NB4 (cell line): ENCODE data around the gene FTH1.
A peak's percentile ranks its signal among the peaks of the same experiment; 100 is the strongest.

Experiments used
- DNase-seq: peaks from one replicate; pipeline ENCODE4 v3.0.0; 2010; ENCODE audit warnings: low read depth
- H3K4me3 ChIP-seq: one replicate; pipeline ENCODE4 v1.5.1; 2011; ENCODE audit warnings: mild to moderate bottlenecking, low read depth, low read length, moderate library complexity
- MYC ChIP-seq: IDR thresholded peaks from 2 replicates; pipeline ENCODE4 v1.6.1; 2011; ENCODE audit warnings: low read depth, low read length
- POLR2A ChIP-seq: IDR thresholded peaks from 2 replicates; pipeline ENCODE4 v1.6.1; 2011; ENCODE audit warnings: mild to moderate bottlenecking; ENCODE audit not compliant: insufficient read length; ENCODE audit errors: extremely low read depth
- TF ChIP-seq, protein P1 (sequence below): IDR thresholded peaks from 2 replicates; pipeline ENCODE4 v1.6.1; 2011; ENCODE audit warnings: low read depth, low read length
- TF ChIP-seq, protein P2 (sequence below): IDR thresholded peaks from one replicate; pipeline ENCODE4 v1.5.1; 2012; ENCODE audit warnings: low read depth, low read length

The FTH1 gene

DNA sequence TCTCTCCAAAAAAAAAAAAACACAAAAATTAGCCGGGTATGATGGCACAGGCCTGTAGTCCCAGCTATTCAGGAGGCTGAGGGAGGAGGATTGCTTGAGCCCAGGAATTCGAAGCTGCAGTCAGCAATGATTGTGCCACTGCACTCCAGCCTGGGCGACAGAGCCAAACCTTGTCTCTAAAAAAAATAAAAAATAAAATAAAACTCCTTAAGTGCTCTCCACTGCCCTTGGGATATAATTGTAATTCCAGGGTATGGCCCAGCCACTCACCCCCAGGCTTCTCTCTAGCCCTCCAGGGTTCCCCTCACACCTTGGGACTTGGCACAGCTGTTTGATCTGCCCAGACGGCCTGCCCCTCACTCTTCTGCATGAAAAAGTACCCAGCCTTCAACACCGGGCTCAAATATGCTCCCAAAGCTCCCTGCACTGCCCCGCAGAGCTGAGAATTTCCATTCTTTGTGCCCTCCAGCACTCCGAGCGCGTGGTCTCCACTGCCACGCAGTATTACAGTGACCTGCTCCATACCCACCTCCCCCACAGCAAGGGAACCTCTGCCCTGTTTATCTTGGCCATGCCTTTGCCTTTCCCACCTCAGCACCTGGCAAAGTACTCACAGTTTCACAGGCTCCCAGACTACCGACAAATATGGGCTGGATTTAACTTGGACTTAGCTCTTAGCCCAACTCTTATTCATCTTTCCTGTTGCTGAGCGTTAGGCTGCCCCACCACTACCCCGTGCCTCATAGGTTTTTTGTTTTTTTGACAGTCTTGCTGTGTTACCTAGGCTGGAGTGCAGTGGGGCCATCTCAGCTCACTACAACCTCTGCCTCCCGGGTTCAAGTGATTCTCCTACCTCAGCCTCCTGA, 7.6 kb upstream of the FTH1 start:
- DNase-seq, result no peak
- no peak overlapping the region for H3K4me3 ChIP-seq
- TF ChIP-seq POLR2A (no peak), MYC (no peak)
- TF ChIP-seq, protein P1, sequence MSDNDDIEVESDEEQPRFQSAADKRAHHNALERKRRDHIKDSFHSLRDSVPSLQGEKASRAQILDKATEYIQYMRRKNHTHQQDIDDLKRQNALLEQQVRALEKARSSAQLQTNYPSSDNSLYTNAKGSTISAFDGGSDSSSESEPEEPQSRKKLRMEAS, result no peak
- TF ChIP-seq, protein P2, sequence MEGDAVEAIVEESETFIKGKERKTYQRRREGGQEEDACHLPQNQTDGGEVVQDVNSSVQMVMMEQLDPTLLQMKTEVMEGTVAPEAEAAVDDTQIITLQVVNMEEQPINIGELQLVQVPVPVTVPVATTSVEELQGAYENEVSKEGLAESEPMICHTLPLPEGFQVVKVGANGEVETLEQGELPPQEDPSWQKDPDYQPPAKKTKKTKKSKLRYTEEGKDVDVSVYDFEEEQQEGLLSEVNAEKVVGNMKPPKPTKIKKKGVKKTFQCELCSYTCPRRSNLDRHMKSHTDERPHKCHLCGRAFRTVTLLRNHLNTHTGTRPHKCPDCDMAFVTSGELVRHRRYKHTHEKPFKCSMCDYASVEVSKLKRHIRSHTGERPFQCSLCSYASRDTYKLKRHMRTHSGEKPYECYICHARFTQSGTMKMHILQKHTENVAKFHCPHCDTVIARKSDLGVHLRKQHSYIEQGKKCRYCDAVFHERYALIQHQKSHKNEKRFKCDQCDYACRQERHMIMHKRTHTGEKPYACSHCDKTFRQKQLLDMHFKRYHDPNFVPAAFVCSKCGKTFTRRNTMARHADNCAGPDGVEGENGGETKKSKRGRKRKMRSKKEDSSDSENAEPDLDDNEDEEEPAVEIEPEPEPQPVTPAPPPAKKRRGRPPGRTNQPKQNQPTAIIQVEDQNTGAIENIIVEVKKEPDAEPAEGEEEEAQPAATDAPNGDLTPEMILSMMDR, result no peak

DNA sequence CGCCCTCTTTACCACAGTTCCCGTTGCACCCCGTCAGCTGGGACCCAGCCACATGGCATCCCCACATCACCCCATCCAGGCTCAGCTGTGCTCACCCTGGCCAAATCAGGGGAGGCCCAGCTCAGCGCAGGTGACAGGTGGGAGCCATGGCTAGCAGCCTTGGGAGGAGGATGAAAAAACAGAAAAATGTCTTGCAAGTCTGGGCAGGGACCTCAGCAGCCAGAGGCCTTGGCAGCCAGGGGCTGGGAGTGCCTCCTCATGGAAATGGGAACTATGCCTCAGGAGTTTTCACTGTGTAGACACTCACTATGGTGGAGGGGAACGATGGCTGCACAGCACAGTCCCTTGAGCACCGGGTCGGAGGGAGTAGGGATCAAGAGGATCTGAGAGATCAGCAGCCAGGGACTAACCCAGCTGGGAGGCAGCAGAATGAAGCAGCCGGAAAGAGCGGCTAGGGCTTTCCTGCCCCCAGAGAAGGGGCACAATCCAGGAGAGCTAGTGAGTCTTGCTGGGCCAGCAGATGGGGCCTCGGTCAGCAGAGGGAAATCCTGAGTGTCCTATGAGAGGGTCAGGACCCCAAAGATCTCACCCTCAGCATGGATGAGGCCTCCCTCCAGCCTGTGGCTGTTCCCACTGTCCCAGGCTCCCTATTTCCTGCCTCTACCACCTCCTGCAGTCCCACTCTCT, 6.2 kb upstream of the FTH1 start:
- no peak for TF ChIP-seq MYC
- DNase-seq, result no peak
- H3K4me3 ChIP-seq, result no peak overlapping the region

DNA sequence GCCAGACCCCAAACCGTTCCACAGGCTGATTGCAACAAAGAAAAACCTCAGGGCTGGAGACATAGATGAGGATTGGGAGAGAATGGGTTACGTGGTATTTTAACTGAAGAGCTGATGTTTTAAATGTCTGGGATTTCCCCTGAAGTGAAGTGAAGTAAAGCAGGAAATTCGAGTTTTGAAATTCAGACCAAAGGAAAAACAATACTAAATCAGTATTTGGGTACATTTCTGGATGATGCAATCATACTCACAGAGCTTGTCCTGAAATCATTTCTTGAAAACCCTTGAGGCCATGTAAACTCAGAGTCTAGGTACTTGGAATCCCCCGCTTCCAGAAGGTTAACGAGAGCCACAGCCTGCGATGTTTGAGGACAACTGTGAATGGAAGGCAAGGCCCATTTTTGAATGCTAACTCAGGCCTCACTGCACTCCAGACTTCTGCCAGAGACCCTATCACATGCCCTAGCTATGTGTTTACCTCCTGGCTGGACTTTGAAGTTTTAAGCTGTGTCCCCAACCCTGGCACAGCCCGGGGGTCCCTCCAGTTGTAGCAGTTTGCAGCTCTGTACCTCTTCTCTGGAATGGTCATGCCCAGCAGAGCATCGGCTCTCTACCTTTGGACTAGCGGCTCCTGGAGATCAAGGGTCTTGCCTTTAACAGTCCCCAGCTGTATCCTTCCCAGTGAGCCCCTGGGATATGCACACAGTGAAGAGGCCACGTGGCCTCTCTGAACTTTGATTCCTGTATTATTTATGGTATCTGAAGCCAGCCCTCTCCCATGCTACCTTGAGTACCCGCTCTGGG, 5.4 kb upstream of the FTH1 start:
- peak overlapping the region; percentile 1 for H3K4me3 ChIP-seq
- TF ChIP-seq, protein P1, result no peak
- TF ChIP-seq POLR2A (no peak), MYC (no peak)
- TF ChIP-seq, protein P2, result no peak

DNA sequence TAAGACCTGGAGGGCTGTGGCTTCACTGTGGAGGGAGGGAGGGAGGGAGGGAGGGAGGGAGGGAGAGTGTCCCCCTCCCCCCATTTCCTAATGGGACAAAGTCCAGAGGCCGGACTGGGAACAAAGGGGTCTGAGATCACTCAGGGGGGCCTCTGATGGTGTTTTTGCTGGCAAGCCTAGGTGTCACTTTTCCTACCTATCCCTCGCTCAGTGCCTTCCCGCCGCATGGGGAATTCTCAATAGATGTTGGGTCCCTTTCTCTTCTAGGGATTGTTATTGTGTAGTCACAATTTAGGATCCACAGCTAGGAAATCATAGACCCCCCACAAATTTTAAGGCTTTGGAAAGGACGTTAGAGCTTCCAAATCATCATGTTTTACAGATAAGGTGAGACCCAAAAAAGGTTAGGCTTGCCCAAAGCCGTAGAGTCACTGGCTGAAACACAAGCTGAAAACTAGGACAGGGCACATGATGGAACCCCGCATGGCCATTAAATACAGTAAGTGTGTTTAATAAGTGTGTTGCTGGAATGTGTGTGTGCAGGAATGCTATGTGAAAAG, 4.8 kb upstream of the FTH1 start:
- no peak for DNase-seq
- peak overlapping the region; percentile 1 for H3K4me3 ChIP-seq
- TF ChIP-seq, protein P2, result no peak
- TF ChIP-seq MYC (0 out of 2 replicates have a peak, but pooled peaks have one; percentile 13), POLR2A (no peak)
- TF ChIP-seq, protein P1, result 0 out of 2 replicates have a peak, but pooled peaks have one; percentile 22

More for the DNA sequence above, 5.4 kb upstream of the FTH1 start:
- peak; percentile 61 for DNase-seq

DNA sequence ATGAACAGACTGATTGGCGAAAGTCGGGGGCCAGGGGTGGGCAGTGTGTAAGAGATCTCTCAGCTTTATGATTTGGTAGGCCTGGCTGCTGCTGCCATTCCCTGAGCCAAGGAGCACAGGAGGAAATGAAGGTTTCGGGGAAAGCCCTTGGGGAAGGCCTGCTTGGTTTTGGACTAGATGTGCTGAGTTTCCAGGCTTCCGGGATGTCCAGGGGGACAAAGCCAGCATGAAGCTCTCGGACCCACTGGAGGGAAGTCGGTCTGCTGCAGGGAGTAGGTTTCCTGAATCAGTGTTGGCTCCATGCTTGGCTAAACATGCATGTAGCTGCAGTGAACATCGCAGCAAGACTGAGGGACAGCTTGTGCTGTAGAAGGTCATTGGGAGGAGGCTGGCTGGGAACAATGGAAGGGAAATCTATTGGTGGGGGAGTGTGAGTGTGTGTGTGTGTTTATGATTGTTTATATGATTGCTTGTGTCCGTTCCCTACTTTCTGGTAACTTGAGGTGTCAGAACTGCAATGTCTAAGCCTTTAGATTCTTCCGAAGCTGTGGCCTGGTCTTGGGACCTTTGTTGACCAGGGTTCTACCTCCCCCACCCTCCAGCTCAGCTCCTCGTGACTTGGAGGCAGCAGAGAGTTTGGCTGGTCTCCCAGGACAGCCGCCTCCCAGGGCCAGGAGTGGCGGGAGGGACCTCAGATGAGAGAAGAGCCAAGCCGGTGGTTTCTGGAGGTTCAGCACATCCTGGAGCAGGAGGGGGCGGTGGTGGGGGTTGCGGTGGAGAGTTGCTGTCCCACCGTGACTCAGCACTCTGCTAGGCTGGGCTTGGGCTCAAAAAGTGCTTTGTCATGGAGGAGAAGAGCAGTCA, 4.0 kb upstream of the FTH1 start:
- no peak overlapping the region for H3K4me3 ChIP-seq

More for the DNA sequence above, 4.0 kb upstream of the FTH1 start:
- peak; percentile 99 for DNase-seq
- TF ChIP-seq, protein P2, result no peak
- TF ChIP-seq, protein P1, result peak; percentile 74
- no peak for TF ChIP-seq POLR2A
- TF ChIP-seq MYC, result peak; percentile 61
